Activated CD4-positive, alpha-beta T cell treated with anti-CD3 and anti-CD28 coated beads, Interleukin-2, amount 50 U/mL, for 1 hour (primary cell): Measurements from ENCODE around the gene HSF2BP.
"Not testable (repeated sequence)": the region's sequence is repeated elsewhere in the genome, so short reads cannot be mapped to it uniquely, and the experiment has no call there.

ENCODE experiments used
- DNase-seq: peaks from one replicate; pipeline ENCODE4 v3.0.0-alpha.2; 2020

HSF2BP gene

GRCh38 chr21:43687566-43688399 is 28.5 kb upstream of the HSF2BP start:
- no peak for DNase-seq

DNA sequence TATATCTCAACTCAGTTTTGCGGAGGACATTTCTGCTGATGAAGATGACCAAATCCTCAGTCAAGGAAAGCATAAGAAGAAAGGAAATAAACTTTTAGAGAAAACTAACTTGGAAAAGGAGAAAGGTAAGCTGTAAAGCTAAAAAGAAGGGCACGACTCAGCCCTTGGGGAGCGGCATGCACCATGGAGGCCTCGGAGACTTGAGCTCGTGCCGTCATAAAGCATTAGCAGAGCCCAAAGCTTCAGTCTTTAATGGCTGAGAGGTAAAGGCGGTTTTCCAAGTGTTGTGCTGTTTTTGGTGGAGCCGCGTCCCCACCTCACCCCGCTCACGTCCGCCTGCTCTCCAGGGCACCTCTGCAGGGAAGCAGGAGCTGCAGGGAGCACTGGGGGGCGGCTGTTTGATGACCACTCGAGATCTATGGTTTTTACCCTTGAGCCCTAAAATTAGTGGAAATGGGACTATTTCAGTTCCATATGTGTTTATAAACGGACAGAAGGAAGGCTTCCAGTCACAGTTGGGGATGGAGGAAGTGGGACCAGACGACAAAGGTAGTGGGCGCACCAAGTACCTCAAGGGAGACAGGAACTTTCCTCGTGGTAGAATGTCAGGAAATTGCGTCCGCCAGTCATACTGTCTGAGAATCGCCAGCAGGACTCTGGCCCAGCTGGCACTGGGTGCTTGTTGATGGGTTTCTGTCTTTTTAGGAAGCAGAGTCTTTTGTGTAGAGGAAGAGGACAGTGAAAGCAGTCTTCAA is 27.7 kb upstream of the HSF2BP start:
- no peak for DNase-seq

DNA sequence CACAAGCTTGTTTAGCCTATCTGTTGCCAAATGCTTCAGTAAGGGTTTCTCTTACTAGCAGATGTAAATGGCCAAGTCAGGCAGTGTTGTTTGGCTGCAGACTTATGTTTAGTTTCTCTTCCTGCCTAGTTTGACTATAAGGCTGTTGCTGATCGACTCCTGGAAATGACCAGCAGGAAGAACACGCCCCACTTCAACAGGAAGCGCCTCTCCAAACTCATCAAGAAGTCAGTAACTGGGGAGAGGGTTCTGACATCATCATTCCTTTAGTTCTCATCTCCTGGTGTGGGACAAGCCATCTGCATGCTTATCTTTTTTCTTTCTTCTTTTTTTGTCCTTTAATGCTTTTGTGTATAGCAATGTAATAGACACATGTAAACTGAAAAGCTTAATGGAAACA is 25.1 kb upstream of the HSF2BP start:
- no peak for DNase-seq

GRCh38 chr21:43681650-43682049 is 22.4 kb upstream of the HSF2BP start:
- DNase-seq: no peak

GRCh38 chr21:43680421-43680820 is 21.1 kb upstream of the HSF2BP start:
- DNase-seq: not testable (repeated sequence)

- DNase-seq: no peak
Measured at GRCh38 chr21:43679951-43680350, 20.7 kb upstream of the HSF2BP start.

GRCh38 chr21:43676391-43676790 is 17.1 kb upstream of the HSF2BP start:
- DNase-seq: no peak

- no peak for DNase-seq
Measured at GRCh38 chr21:43675871-43676270, 16.6 kb upstream of the HSF2BP start.

DNA sequence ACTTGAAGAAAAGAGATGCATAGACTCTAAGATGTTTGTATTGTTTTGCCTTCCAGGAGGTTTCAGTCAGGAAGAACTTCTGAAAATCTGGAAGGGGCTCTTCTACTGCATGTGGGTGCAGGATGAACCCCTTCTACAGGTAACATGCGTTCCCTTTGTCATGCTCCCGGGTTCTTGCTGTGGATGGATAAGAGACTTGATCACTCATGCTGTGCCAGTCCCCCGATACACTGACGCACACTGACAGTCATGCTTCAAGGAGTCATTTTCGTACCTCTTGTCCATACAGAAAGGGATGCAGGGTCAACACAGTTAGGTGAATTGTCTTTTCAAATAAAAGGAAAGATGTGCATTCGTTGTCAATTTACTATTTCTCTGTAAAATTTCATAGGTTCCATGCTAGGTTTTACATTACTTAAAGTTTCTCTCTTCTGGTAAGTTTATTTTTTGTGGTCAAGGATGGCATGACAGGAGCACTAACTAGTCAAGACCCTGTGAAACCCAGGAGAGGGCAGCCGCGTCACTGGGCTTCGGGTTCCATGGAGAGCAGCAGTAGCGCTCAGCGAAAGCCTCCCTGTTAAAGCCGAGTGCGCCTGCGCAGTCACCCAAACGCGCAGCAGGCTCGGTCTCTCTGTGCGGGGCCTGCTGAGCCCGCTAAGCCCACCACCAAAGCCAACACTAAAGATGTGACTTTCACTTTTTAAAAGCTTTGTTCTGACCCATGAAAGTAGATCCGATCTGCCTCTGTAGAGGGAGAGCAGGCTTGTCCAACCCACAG is 10.7 kb upstream of the HSF2BP start:
- no peak for DNase-seq

DNA sequence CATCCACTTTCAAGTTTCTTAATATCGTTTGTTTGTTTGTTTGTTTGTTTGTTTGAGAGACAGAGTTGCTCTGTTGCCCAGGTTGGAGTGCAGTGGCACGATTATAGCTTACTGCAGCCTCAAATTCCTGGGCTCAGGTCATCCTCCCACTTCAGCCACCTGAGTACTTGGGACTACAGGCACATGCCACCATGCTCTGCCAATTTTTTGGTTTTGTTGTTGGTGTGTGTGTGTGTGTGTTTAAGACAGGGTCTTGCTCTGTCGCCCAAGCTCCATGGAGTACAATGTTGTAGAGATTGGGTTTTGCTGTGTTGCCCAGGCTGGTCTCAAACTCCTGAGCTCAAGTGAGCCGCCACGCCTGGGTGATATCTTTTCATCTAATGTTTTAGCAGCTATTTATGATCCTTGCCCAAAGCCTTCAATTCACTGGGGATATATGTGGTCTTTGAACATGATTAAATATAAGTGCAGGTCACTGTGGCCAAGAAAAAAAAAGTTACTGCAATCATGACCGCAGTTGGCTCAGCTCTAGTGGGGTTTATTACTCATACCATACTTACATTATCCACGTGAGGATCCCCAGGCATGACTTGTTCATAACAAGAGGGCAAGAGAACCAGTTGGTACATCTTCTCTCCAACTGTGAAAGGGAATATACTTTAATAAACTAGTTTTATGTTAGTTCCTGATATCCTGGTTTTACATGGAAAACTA is 8.1 kb upstream of the HSF2BP start:
- no peak for DNase-seq

GRCh38 chr21:43665879-43666278 is 6.6 kb upstream of the HSF2BP start:
- no peak for DNase-seq

DNA sequence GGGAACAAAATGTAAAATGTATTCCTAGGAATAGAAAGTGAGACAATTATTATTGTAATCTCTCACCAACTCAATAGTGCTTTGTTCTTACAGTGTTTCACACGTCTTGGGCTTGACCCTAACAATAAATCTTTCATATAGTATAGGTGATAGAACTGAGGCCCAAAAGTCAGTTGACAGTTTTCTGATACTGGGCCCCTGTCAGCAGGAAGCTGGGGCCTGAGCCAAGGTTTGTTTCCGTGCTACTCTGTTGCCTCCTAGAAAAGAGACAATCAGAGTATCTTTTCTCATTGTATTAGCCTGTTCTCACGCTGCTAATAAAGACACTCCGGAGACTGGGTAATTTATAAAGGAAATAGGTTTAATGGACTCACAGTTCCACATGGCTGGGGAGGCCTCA is 5.1 kb upstream of the HSF2BP start:
- no peak for DNase-seq

- no peak for DNase-seq
Measured at GRCh38 chr21:43663033-43663432, 3.7 kb upstream of the HSF2BP start.

DNA sequence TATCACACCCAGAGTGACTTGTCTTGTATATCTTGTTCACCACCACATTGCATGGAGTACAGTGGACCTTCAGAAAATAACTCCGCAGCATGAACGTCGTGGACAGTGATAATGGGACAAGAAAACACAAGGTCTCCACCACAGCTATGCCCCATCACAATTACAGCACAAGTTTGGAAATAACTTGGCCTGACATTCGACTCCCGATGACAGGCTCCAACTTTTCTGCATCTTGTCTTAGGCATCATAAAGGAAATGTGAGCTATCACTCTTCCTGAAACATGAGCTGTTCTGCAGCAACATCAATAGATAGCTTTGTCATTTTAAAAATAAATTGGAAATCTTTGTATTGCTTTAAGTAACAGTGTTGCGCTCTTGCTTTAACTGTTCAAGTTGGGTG is 3.0 kb upstream of the HSF2BP start:
- no peak for DNase-seq

- no peak for DNase-seq
Measured at GRCh38 chr21:43658769-43659135, 536 bp downstream of the HSF2BP start.

- DNase-seq: no peak
Measured at GRCh38 chr21:43658088-43658741, 1.1 kb downstream of the HSF2BP start.

- DNase-seq: no peak
Measured at GRCh38 chr21:43657355-43658087, 1.8 kb downstream of the HSF2BP start.

GRCh38 chr21:43654806-43655489 is 4.3 kb downstream of the HSF2BP start:
- DNase-seq: no peak

DNA sequence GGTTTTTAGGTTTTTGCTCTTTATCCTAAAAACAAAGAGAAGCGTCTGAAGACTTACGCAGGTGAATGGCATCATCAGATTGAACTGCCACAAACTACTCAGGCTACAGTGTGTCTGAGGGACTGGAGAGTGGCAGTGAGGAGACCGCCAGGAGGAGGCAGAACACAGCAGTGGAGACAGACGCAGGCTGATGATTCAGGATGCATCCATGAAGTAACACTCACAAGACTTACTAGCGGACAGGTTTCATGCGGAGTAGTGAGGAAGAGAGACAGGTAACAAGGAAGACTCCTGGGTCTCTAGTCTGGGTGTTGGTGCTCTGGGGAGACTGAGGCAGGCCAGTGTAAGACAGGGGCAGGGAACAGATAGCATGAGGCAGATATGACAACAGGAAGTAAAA is 5.7 kb downstream of the HSF2BP start:
- no peak for DNase-seq

DNA sequence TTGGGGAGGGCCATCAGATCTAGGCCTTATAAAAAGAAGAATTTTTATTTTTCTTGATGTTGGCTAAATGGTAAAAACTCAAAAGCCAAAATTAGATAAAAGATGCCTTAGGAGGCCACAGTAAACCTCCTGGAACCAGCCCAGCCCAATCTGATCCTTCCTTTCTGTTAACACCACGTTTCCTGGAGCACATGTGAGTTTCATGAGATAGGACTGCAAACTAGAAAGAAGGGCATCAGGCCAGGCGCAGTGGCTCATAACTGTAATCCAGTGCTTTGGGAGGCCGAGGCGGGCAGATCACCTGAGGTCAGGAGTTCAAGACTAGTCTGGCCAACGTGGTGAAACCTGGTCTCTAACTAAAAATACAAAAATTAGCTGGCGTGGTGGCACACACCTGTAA is 6.7 kb downstream of the HSF2BP start:
- no peak for DNase-seq

- not testable (repeated sequence) for DNase-seq
Measured at GRCh38 chr21:43651926-43652325, 7.4 kb downstream of the HSF2BP start.
